H1 (cell line): Measurements from ENCODE around the gene PROX2. TPM values are rescaled to one million over a fixed set of nuclear protein-coding genes. Genes with fewer than 3 reads are reported as not detected.

Experiments
- CHD7 ChIP-seq: fragments of 300-600 bp; sonication (generic); IDR thresholded peaks from 2 replicates; pipeline ENCODE4 v1.7.1; 2012; ENCODE audit warnings: low read length, moderate library complexity, mild to moderate bottlenecking, inconsistent platforms; ENCODE audit not compliant: insufficient replicate concordance
- polyA plus RNA-seq, 7 experiments: library from polyadenylated mRNA; depleted of rRNA in 3 of 7; stranded (reverse) in 5 of 7; unstranded in 2 of 7; fragments of >200 nt in 5 of 7; fragments of 200-250 nt in 2 of 7; gene quantifications; 1 replicate in 5 of 7; 2 replicates in 1 of 7; 4 replicates in 1 of 7; pipeline versions ENCODE4 v1.2.1 to v1.2.3, GENCODE V29; 2011 to 2013; ENCODE audit warnings: missing spikeins in 2 of 7, mixed read lengths in 2 of 7
- total RNA-seq: library from RNA; stranded (reverse); fragmentation: NEBNext Ultra II Directional; extraction: Animal tissue kit (Norgen Biotek cat#: 25700); gene quantifications from 2 replicates; pipeline ENCODE4 v1.2.1, GENCODE V29; 2021

Gene PROX2
- total and polyA plus RNA-seq, 2 of the 8 experiments (the other 6 are each of a cell fraction or from before 2014, with no cell fraction given), result 0.03 TPM; not detected in 1

GRCh38 chr14:74897642-74898041 lies 21.7 kb upstream of the PROX2 start (continued):
- no peak for TF ChIP-seq CHD7
